Neural cell (in vitro differentiated cells): ENCODE measurements around the gene HMCN2.

Experiments used
- EP300 ChIP-seq: fragments of 450-650 bp; conservative IDR thresholded peaks from 2 replicates; pipeline ENCODE4 v1.6.1; 2014; ENCODE audit warnings: antibody characterized with exemption, mild to moderate bottlenecking, moderate library complexity; ENCODE audit not compliant: poor library complexity, severe bottlenecking
- EZH2 ChIP-seq: fragments of 200-600, 300-800 bp; shearing (Covaris generic), sonication (generic); IDR thresholded peaks from 2 replicates; pipeline ENCODE4 v1.6.1; 2014; ENCODE audit warnings: antibody characterized with exemption, low read length, borderline replicate concordance, mild to moderate bottlenecking; ENCODE audit not compliant: insufficient read depth, poor library complexity, severe bottlenecking
- SMC3 ChIP-seq: fragments of 450-650 bp; conservative IDR thresholded peaks from 2 replicates; pipeline ENCODE4 v1.6.1; 2014; ENCODE audit warnings: antibody characterized with exemption, mild to moderate bottlenecking, moderate library complexity; ENCODE audit not compliant: poor library complexity
- TF ChIP-seq, protein P1 (sequence below): fragments of 450-650 bp; IDR thresholded peaks from 2 replicates; pipeline ENCODE4 v1.5.1; 2014; ENCODE audit warnings: antibody characterized with exemption, mild to moderate bottlenecking, moderate library complexity; ENCODE audit not compliant: poor library complexity, severe bottlenecking
- TF ChIP-seq, protein P2 (sequence below): IDR thresholded peaks from 2 replicates; pipeline ENCODE4 v1.6.1; 2012; ENCODE audit warnings: borderline replicate concordance

DNA sequence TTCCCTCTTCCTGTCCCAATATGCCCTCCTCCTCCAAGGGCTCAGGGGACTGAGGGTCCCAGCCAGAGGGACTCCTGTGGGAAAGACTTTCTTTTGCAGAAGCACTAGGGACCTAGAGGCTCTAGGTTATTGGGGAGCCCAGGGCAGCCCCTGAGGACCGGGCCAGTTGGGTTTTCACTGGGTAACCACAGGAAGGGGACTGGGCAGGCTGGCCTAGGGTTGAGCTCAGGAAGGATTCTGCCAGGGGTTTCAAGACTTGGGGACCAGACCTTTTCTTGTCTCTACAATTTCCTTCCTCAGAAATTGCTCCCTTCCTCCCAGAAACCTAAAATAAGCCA is 24.4 kb upstream of the HMCN2 start:
- TF ChIP-seq, protein P1, sequence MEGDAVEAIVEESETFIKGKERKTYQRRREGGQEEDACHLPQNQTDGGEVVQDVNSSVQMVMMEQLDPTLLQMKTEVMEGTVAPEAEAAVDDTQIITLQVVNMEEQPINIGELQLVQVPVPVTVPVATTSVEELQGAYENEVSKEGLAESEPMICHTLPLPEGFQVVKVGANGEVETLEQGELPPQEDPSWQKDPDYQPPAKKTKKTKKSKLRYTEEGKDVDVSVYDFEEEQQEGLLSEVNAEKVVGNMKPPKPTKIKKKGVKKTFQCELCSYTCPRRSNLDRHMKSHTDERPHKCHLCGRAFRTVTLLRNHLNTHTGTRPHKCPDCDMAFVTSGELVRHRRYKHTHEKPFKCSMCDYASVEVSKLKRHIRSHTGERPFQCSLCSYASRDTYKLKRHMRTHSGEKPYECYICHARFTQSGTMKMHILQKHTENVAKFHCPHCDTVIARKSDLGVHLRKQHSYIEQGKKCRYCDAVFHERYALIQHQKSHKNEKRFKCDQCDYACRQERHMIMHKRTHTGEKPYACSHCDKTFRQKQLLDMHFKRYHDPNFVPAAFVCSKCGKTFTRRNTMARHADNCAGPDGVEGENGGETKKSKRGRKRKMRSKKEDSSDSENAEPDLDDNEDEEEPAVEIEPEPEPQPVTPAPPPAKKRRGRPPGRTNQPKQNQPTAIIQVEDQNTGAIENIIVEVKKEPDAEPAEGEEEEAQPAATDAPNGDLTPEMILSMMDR: no peak
- no peak for TF ChIP-seq EZH2
- TF ChIP-seq, protein P2, sequence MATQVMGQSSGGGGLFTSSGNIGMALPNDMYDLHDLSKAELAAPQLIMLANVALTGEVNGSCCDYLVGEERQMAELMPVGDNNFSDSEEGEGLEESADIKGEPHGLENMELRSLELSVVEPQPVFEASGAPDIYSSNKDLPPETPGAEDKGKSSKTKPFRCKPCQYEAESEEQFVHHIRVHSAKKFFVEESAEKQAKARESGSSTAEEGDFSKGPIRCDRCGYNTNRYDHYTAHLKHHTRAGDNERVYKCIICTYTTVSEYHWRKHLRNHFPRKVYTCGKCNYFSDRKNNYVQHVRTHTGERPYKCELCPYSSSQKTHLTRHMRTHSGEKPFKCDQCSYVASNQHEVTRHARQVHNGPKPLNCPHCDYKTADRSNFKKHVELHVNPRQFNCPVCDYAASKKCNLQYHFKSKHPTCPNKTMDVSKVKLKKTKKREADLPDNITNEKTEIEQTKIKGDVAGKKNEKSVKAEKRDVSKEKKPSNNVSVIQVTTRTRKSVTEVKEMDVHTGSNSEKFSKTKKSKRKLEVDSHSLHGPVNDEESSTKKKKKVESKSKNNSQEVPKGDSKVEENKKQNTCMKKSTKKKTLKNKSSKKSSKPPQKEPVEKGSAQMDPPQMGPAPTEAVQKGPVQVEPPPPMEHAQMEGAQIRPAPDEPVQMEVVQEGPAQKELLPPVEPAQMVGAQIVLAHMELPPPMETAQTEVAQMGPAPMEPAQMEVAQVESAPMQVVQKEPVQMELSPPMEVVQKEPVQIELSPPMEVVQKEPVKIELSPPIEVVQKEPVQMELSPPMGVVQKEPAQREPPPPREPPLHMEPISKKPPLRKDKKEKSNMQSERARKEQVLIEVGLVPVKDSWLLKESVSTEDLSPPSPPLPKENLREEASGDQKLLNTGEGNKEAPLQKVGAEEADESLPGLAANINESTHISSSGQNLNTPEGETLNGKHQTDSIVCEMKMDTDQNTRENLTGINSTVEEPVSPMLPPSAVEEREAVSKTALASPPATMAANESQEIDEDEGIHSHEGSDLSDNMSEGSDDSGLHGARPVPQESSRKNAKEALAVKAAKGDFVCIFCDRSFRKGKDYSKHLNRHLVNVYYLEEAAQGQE: no peak
- TF ChIP-seq EP300: no peak
- TF ChIP-seq SMC3: no peak
